Neuron (in vitro differentiated cells): ENCODE measurements around the gene PDZD7.

Source experiments
- H2AFZ ChIP-seq: one replicate; pipeline ENCODE4 v1.6.1; 2013; ENCODE audit warnings: low read depth, mild to moderate bottlenecking, inconsistent platforms, low read length, moderate library complexity
- H3K27me3 ChIP-seq: one replicate; pipeline ENCODE4 v1.6.1; 2013; ENCODE audit warnings: low read length; ENCODE audit not compliant: insufficient read depth
- H3K36me3 ChIP-seq: one replicate; pipeline ENCODE4 v1.6.1; 2013; ENCODE audit warnings: low read length; ENCODE audit not compliant: insufficient read depth
- H3K4me1 ChIP-seq: one replicate; pipeline ENCODE4 v1.6.1; 2013; ENCODE audit warnings: low read length; ENCODE audit not compliant: insufficient read depth
- H3K4me3 ChIP-seq: 2 replicates; pipeline ENCODE4 v1.5.1; 2013; ENCODE audit warnings: mild to moderate bottlenecking, low read length, moderate library complexity
- H3K9me3 ChIP-seq: one replicate; pipeline ENCODE4 v1.6.1; 2013; ENCODE audit warnings: low read length

The PDZD7 gene

DNA sequence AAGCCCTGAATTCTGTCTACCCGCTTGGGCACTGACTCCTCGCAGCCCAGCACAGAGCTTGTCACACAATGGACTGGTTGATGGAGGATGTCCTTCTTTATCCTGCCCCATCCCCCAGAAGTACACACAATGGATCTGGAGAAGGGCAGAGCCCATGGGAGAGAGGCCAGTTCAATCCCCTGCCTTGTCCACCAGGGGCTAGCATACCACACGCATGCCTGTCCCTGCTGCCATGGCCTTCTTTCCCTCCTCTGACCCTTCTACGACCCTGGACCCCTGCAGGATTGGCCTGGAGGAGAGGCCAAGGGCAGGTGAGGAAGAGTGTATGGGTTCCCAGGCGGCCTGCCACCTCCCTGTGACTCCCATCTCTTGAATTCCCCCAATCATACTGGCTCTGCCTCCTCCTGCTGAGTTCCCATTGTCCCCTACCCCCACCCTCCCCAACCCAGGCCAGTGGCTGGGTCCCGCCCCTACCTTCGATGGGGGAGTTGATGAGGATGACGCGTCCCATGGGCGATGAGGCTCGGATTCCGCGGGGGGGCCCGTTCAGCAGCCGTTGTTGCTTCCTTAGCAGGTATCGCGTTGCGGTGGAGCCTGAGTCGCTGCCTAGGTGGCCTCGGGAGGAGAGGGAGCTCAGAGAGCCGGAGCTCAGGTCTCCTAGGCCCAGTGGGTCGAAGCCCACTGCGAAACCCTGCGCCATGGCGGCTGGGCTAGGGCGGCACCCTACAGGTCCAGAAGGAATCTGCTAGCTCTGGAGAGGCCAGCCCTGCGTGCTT, 1.2 kb downstream of the PDZD7 start:
- Histone ChIP-seq H3K9me3 (no peaks in the 10 kb centered on the region), H3K27me3 (peaks cover 43% of the 10 kb centered on the region), H3K4me3 (no peak overlapping the region)

DNA sequence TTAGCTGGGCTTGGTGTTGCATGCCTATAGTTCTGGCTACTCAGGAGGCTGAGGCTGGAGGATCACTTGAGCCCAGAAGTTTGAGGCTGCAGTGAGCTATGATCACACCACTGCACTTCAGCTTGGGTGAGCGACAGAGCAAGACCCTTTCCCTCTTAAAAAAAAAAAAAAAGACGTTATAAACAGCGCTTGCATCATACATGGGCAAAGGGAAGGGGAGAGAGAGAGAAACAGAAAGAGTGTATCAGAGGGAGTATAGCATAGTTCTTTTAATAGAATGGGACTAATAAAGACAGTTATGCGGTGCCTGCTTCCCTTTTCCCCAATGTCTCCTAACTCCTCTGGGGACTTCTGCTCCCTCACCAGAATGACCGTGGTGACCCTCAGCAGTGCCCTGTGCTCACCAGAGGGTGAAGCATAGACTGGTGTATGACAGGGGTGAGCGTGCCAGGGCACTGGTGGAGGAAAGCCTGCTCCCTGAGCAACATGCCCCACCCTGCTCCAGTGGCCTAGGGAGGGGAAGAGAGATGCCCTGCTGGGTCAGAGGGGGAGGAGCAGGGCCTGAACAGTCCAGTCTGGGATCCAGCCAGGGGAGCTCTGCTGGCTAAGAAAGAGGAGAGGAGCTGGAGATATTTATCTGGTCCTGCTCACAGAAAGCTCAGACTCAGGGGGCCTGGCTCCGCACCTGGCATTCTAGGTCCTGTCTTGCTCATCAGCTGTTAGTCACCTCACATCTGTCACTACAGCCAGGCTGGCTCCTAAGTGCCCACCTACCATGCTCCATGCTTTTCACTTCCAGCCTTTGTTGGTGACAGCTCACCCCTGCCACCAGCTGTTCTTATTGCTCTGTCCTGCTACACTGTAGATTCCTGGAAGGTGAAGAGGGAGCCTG, 2.2 kb downstream of the PDZD7 start:
- Histone ChIP-seq H3K9me3 (no peaks in the 10 kb centered on the region), H2AFZ (no peak overlapping the region), H3K27me3 (peaks cover 41% of the 10 kb centered on the region), H3K4me1 (peaks cover 41% of the 10 kb centered on the region), H3K36me3 (no peaks in the 10 kb centered on the region), H3K4me3 (no peak overlapping the region)

More for the DNA sequence above, 1.2 kb downstream of the PDZD7 start:
- H2AFZ ChIP-seq, result no peak overlapping the region
- H3K4me1 ChIP-seq, result peaks cover 41% of the 10 kb centered on the region
- no peaks in the 10 kb centered on the region for H3K36me3 ChIP-seq

DNA sequence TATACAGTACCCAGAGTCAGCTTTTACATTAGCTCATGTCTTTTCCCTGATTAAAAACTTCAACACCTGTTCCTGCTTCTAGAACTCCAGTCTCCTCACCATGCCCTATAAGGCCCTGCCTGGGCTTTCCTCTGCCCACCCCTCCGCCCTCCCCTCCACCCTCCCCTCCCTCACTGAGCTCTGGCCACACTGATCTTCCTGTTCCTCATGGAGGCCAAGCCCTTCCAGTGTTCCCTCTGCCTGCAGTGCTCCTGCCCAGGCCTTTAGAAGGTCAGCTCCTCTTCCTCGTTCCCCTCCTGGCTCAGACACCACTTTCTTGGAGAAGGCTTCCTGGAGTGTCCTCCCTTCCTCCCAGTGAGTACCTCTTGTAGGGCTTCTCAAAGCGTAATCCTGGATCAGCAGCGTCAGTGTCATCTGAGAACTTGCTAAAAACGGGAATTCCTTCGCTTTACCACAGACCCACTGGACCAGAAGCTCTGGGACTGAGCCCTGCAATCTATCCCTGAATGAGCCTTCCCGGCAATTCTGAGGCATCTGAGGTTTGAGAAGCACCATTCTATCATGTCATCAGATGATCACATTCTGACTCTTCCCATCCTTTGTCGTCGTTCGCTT, 3.7 kb downstream of the PDZD7 start:
- H3K27me3 ChIP-seq, result peaks cover 36% of the 10 kb centered on the region
- H3K9me3 ChIP-seq, result no peaks in the 10 kb centered on the region
- H2AFZ ChIP-seq, result no peak overlapping the region

DNA sequence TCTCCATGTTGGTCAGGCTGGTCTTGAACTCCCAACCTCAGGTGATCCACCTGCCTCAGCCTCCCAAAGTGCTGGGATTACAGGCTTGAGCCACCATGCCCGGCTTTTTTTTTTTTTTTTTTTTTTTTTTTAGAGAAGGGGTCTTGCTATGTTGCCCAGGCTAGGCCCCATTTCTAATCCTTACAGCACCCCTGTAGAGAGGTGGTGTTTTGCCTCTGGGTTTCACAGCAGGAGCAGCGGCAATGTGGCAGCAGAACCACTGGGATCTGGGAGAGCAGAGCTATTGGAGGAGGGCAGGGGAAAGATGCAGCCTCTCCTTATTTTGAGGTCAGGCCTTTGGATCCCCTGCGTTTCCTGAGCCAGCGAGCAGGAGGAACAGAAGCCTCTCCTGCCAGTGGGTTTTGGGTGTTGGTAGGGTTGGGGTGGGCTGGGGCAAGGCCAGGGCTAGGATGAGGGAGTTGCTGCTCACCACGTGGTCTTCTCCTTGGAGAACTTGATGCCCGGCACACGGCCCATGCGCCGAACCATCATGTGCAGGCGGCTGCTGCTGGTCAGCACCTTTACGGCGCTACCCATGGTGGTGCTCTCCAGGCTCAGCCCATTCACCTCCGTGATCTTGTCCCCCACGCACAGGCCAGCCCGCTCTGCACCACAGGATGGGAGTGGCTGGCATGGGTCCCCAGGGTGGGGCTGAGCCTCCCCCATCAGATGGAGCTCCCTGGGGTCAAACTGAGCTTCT, 7.8 kb downstream of the PDZD7 start:
- Histone ChIP-seq H3K9me3 (no peaks in the 10 kb centered on the region), H3K27me3 (peaks cover 30% of the 10 kb centered on the region), H3K4me1 (peaks cover 3% of the 10 kb centered on the region), H3K4me3 (no peak overlapping the region), H2AFZ (no peak overlapping the region), H3K36me3 (no peaks in the 10 kb centered on the region)

More for the DNA sequence above, 3.7 kb downstream of the PDZD7 start:
- Histone ChIP-seq H3K4me1 (peaks cover 32% of the 10 kb centered on the region), H3K4me3 (no peak overlapping the region), H3K36me3 (no peaks in the 10 kb centered on the region)

DNA sequence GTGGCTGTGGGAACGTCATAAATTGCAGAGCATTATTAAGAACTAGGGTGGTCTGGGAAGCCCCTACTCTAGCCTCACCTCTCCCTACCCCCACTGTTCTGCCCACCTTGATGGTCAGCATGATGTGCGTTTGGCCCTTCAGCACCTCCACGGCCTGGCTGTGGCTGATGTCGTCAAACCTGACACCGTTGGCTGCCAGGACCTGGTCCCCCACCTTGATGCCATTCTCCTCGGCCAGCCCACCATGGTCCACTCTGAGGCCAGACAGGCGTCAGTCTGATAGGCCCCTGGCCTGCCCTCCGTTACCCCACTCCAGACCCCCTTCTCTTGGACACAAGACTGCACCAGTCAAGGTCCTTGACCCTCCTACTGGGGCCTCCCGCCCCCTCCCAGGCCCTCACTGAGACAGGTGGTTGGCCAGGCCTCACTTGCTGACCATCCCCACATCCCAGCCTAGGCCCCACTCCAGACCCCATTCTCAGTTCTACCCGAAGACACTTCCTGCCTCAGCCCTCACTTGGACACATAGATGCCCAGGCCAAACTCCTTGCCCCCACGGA, 9.2 kb downstream of the PDZD7 start:
- no peaks in the 10 kb centered on the region for H3K9me3 ChIP-seq
- H2AFZ ChIP-seq, result no peak overlapping the region
- H3K4me1 ChIP-seq, result peaks cover 3% of the 10 kb centered on the region
- H3K4me3 ChIP-seq, result no peak overlapping the region
- no peaks in the 10 kb centered on the region for H3K36me3 ChIP-seq
- peaks cover 32% of the 10 kb centered on the region for H3K27me3 ChIP-seq

DNA sequence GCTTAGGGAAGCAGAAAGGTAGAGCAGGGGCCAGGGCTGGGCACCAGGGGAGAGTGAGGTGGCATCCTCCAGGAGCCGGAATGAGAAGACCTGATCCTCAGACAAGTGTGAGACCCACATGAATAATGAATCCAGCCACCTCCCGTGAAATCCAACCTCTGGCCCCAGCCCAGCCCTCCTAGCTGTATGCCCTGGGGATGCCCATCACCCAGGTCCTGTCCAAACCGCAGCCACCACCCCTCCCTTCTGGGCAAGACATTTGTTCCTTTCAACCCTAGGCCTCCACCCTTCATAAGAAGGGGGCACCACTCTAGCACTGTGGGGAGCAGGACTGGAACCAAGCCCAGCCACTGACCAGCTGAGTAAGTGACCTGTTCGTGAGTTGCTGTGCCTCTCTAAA, 9.7 kb downstream of the PDZD7 start:
- peaks cover 37% of the 10 kb centered on the region for H3K27me3 ChIP-seq
- H3K36me3 ChIP-seq, result no peaks in the 10 kb centered on the region
- H2AFZ ChIP-seq, result no peak overlapping the region
- H3K9me3 ChIP-seq, result no peaks in the 10 kb centered on the region
- no peak overlapping the region for H3K4me3 ChIP-seq
- peaks cover 3% of the 10 kb centered on the region for H3K4me1 ChIP-seq

DNA sequence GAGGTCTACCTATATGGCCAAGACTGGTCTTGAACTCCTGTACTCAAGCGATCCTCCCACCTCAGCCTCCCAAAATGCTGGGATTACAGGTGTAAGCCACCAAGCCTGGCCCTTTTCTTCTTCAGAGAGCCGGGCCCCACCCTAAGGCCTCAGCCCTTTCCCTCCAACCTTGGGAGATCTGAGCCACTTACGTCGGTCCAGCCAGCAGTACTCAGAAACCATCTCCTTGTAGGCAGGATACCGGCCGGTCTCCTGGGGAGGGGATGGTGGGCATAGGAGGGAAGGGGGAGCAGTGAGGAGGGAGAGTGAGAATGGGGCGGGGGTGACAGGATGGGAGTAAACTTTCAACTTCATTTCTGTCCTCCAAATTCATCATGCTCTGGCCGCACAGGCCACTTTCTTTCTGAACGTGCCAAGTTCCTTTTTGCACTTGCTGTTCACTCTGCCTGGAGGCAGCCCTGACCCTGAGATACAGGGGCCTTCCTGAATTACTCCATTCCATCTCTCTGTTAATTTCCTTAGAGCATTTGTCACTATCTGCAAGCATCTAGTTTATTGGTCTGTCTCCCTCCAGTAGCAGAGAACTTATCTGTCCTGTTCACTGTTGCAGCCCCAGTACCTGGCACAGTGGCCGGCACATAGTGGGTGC, 10.4 kb downstream of the PDZD7 start:
- peaks cover 3% of the 10 kb centered on the region for H3K4me1 ChIP-seq

DNA sequence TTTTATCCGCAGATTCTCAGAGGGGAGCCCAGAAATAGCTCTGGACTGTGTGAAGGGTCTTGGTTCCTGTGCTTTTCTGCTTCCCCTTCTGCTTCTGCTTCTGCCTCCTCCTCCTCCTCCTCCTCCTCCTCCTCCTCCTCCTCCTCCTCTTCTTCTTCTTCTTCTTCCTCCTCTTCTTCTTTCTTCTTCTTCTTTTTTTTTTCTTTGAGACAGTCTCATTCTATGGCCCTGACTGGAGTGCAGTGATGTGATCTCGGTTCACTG, 11.6 kb downstream of the PDZD7 start:
- Histone ChIP-seq H3K9me3 (no peaks in the 10 kb centered on the region), H3K36me3 (no peaks in the 10 kb centered on the region), H3K4me1 (peaks cover 3% of the 10 kb centered on the region), H3K4me3 (no peak overlapping the region), H3K27me3 (peaks cover 50% of the 10 kb centered on the region), H2AFZ (no peak overlapping the region)

More for the DNA sequence above, 10.4 kb downstream of the PDZD7 start:
- H3K4me3 ChIP-seq, result no peak overlapping the region
- H3K27me3 ChIP-seq, result peaks cover 44% of the 10 kb centered on the region
- no peaks in the 10 kb centered on the region for H3K36me3 ChIP-seq
- H2AFZ ChIP-seq, result no peak overlapping the region
- no peaks in the 10 kb centered on the region for H3K9me3 ChIP-seq

DNA sequence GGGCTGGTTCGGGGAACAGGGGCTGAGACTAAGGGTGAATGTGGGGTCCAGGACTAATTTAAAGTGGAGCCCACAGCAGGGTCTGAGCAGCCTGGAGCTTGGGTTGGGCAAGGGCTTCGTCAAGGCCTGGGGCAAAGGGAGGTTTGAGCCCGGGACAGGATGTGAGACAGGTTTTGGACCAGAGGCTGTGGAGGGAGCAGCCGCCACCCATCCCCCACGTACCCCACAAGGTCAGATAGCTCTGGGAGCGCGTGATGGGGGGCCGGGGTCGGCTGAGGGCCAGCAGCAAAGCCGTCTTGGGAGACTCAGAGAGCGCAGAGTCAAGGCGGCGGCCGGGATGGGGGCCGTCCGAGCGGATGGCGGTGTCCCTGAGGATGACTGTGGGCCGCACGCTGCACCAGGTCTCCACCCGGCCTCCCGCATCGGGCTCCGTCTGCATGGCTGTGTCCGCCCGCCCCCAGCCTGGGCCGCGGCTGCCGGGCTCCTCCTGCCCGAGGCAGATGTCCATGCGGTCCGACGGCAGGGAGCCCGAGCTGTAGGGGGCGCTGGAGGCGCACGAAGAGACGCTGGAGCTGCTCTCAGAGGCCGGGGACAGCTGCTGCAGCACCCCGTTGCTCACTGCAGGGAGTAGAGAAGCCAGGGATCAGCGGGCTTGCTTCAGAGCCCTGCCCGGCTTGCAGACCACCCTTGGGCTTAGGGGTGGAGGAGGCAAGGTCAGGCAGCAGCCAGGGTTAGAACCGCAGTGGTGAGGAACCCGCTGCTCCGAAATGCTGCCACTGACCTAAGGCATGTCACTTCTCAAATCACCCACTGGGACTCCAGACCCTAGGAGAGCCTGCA, 12.1 kb downstream of the PDZD7 start:
- no peaks in the 10 kb centered on the region for H3K36me3 ChIP-seq
- peaks cover 50% of the 10 kb centered on the region for H3K27me3 ChIP-seq
- H3K4me3 ChIP-seq, result no peak overlapping the region
- no peak overlapping the region for H2AFZ ChIP-seq
- peaks cover 3% of the 10 kb centered on the region for H3K4me1 ChIP-seq
- H3K9me3 ChIP-seq, result no peaks in the 10 kb centered on the region

DNA sequence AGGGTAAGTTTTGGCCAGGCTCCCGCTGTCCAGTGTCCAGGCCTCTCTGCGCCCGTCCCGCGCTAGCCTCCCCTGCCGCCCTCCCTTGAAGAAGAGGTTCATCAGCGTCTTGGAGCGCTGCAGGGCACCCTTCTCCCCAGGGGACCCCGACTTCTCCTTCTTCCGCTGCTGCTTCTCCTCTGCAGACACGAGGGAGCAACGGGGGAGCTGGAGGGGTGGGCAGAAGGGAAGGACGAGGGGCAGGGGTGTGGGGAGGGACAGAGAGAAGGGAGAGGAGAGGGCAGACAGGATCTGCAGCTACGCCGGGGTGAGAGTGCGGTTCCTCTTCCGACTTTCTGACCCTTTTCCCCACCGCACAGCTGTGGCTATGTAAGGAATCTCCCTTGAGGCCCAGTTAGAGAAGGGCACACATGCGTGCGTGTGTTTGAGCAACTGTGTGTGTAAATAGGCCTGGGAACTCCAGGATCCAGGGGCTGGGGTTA, 12.8 kb downstream of the PDZD7 start:
- Histone ChIP-seq H2AFZ (no peak overlapping the region), H3K4me1 (peaks cover 3% of the 10 kb centered on the region)

DNA sequence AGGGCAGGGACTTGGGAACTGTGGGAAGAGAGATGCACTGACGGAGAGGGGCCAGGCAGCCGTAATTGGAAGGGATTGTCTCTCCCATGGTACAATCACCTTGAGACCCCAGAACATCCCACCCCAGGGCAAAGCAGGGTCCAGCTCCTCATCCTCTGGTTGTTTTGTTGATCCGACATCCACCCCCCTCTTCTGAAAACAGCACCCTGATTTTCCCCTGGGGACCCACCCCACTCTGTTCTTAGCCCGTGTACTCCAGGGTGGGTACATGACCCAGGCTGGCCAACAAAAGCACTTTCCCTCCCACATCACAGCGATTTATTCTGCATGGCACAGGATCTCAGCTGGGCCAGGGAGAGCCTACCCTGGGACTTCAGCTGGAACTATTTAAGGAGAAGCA, 14.1 kb downstream of the PDZD7 start:
- Histone ChIP-seq H2AFZ (no peak overlapping the region), H3K36me3 (no peaks in the 10 kb centered on the region), H3K4me3 (no peak overlapping the region), H3K9me3 (no peaks in the 10 kb centered on the region), H3K27me3 (peaks cover 50% of the 10 kb centered on the region), H3K4me1 (peaks cover 3% of the 10 kb centered on the region)

More for the DNA sequence above, 12.8 kb downstream of the PDZD7 start:
- Histone ChIP-seq H3K27me3 (peaks cover 50% of the 10 kb centered on the region), H3K9me3 (no peaks in the 10 kb centered on the region), H3K4me3 (no peak overlapping the region), H3K36me3 (no peaks in the 10 kb centered on the region)
